ENCODE data around the gene TPCN1.

TPCN1 gene

GRCh38 chr12:113195598-113195997, 25.7 kb upstream of the TPCN1 start:
- DNase-seq (ENCODE audit: low spot score) = peak; percentile 11
- in situ Hi-C loops (cut with MboI; ENCODE audit: low sequenced_read_pairs, unreplicated experiment) = loop anchor here (10.0 to 25.0 kb wide), 2 partner anchors 229 to 717 kb away; partner anchors contain the start of gene SDSL
- no peak for TF ChIP-seq CTCF (IDR thresholded peaks at IDR 0.05; ENCODE audit: borderline replicate concordance, control extremely low read depth, extremely low read depth, insufficient read depth, missing control alignments)

GRCh38 chr12:113196582-113196981, 24.7 kb upstream of the TPCN1 start:
- peak; percentile 11 for DNase-seq (ENCODE audit: low spot score)
- in situ Hi-C loops (cut with MboI; ENCODE audit: low sequenced_read_pairs, unreplicated experiment) = loop anchor here (10.0 to 25.0 kb wide), 2 partner anchors 228 to 716 kb away; partner anchors contain the start of gene SDSL
- no peak for TF ChIP-seq CTCF (IDR thresholded peaks at IDR 0.05; ENCODE audit: borderline replicate concordance, control extremely low read depth, extremely low read depth, insufficient read depth, missing control alignments)

DNA sequence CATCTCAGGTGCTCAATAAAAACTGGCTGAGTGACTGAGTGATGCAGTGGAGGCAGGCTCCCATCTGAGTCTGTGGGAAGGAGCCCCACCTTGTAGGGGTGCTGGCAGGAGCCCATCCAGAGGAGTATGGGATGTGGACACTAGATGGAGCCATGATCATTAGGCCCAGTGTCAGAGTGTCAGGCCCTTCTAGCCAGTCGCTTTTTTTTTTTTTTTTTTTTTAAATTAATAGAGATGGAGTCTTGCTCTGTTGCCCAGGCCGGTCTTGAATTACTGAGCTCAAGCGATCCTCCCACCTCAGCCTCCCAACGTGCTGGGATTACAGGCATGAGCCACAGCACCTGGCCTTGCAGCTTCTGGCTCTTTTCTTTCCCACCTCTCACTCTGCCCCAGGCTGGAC, 24.3 kb upstream of the TPCN1 start:
- in situ Hi-C loops (cut with MboI; ENCODE audit: low sequenced_read_pairs, unreplicated experiment) = loop anchor here (10.0 to 25.0 kb wide), 2 partner anchors 228 to 715 kb away; partner anchors contain the start of gene SDSL
- peak; percentile 61 for TF ChIP-seq CTCF (IDR thresholded peaks at IDR 0.05; ENCODE audit: borderline replicate concordance, control extremely low read depth, extremely low read depth, insufficient read depth, missing control alignments)
- DNase-seq (ENCODE audit: low spot score) = peak; percentile 90

DNA sequence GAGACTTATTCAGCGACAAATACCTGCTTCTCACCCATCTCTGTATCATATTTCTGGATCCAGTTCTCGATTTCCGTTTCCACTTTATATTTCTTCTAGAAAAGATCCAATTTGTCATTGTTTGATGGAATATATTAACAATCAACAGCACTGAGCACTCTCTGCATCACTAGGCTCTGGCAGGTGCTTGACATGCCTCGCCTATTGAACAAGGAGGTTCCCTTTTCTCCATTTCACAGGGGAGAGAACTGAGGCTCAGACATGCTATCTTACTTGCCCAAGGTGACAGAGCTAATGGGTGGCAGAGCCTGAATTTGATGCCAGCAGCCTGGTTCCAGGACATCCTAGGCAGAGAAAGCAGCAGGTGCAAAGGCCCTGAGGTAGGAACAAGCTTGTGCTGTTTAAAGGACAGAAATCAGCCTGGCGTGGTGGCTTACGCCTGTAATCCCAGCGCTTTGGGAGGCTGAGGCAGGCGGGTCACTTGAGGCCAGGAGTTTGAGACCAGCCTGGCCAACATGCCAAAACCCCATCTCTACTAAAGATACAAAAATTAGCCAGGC, 23.7 kb upstream of the TPCN1 start:
- no peak for TF ChIP-seq CTCF (IDR thresholded peaks at IDR 0.05; ENCODE audit: borderline replicate concordance, control extremely low read depth, extremely low read depth, insufficient read depth, missing control alignments)
- in situ Hi-C loops (cut with MboI; ENCODE audit: low sequenced_read_pairs, unreplicated experiment) = loop anchor here (10.0 to 25.0 kb wide), 2 partner anchors 227 to 715 kb away; partner anchors contain the start of gene SDSL
- peak; percentile 15 for DNase-seq (ENCODE audit: low spot score)

DNA sequence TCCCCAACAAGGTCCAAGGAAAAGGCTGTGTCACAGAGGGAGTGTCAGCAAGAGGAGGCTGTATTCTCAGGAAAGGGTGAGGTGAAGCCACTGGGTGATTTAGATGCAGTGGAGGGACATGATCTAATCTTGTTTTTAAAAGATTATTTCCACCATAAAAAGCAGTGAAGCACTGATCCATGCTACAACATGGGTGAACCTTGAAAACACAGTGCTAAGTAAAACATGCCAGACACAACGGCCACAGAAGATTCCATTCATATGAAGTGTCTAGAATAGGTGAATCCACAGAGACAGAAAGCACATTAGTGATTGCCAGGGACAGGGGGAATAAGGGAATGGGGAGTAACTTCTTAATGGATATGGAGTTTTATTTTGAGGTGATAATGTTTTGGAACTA, 23.0 kb upstream of the TPCN1 start:
- TF ChIP-seq CTCF (IDR thresholded peaks at IDR 0.05; ENCODE audit: borderline replicate concordance, control extremely low read depth, extremely low read depth, insufficient read depth, missing control alignments) = no peak
- in situ Hi-C loops (cut with MboI; ENCODE audit: low sequenced_read_pairs, unreplicated experiment) = loop anchor here (10.0 to 25.0 kb wide), 2 partner anchors 227 to 714 kb away; partner anchors contain the start of gene SDSL
- no peak for DNase-seq (ENCODE audit: low spot score)

GRCh38 chr12:113200021-113200797, 21.1 kb upstream of the TPCN1 start:
- in situ Hi-C loops (cut with MboI; ENCODE audit: low sequenced_read_pairs, unreplicated experiment) = no loop called here
- no peak for TF ChIP-seq CTCF (IDR thresholded peaks at IDR 0.05; ENCODE audit: borderline replicate concordance, control extremely low read depth, extremely low read depth, insufficient read depth, missing control alignments)
- DNase-seq (ENCODE audit: low spot score) = peak; percentile 11
